Fibroblast of the aortic adventitia (primary cell): ENCODE data around the gene PDE3B. TPM values are rescaled to one million over a fixed set of nuclear protein-coding genes. Genes with fewer than 3 reads are reported as not detected.
"Not testable (repeated sequence)": the region's sequence is repeated elsewhere in the genome, so short reads cannot be mapped to it uniquely, and the experiment has no call there.

ENCODE experiments used
- DNase-seq: peaks from one replicate; pipeline ENCODE4 v3.0.0-alpha.2; 2010; ENCODE audit warnings: low read depth
- H3K4me3 ChIP-seq: 2 replicates; pipeline ENCODE4 v1.5.1; 2011; ENCODE audit warnings: low read depth, mild to moderate bottlenecking, control low read depth, low read length, moderate library complexity
- total RNA-seq: library from RNA; depleted of rRNA; stranded (reverse); fragments of >200 nt; gene quantifications from 2 replicates; pipeline ENCODE4 v1.2.3, GENCODE V29; 2012; ENCODE audit warnings: low replicate concordance
- TF ChIP-seq, protein P1 (sequence below): IDR thresholded peaks from 2 replicates; pipeline ENCODE4 v1.5.1; 2011; ENCODE audit warnings: mild to moderate bottlenecking, low read length, control low read depth, inconsistent platforms; ENCODE audit not compliant: insufficient read depth

Gene PDE3B
- total RNA-seq, 1 donor, result 2.8 TPM

DNA sequence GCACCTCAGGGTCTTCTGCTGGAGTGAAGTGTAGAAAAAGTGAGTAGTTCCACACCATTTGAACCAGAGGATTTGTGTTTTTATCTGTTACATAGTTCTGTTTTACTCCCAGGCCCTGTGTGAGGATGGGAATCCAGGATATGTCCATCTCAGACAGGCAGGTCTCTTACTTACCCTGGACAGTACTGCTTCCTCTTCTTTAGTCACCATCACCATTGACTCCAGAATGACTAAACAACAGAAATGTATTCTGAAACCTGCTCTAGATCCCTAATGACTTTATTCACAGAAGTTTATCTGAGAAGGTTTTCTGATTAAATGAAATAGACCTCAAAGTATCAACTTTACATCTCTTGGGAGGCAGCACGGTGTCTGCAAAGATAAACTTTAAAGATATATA, 214.8 kb downstream of the PDE3B start:
- DNase-seq, result no peak
- no peak overlapping the region for H3K4me3 ChIP-seq
- TF ChIP-seq, protein P1, sequence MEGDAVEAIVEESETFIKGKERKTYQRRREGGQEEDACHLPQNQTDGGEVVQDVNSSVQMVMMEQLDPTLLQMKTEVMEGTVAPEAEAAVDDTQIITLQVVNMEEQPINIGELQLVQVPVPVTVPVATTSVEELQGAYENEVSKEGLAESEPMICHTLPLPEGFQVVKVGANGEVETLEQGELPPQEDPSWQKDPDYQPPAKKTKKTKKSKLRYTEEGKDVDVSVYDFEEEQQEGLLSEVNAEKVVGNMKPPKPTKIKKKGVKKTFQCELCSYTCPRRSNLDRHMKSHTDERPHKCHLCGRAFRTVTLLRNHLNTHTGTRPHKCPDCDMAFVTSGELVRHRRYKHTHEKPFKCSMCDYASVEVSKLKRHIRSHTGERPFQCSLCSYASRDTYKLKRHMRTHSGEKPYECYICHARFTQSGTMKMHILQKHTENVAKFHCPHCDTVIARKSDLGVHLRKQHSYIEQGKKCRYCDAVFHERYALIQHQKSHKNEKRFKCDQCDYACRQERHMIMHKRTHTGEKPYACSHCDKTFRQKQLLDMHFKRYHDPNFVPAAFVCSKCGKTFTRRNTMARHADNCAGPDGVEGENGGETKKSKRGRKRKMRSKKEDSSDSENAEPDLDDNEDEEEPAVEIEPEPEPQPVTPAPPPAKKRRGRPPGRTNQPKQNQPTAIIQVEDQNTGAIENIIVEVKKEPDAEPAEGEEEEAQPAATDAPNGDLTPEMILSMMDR, result no peak

DNA sequence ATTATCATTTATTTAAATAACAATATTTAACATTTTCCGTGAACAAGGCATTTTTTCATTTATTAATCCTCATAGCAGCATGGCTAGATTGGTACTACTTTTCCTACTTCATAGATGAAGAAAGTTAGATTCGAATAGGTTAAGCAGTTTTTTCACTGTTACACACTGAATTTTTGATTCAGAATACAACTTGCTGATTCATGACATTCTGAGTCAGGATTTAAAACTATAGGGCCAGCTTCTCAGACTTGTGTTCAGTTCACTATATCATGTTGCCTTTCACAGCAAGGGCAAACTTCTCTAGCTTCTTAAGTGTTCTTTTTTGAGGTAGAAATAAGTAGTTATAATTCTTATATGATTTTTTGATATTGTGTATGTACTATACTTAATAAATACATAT, 216.9 kb downstream of the PDE3B start:
- TF ChIP-seq, protein P1, result no peak
- no peak overlapping the region for H3K4me3 ChIP-seq
- no peak for DNase-seq

DNA sequence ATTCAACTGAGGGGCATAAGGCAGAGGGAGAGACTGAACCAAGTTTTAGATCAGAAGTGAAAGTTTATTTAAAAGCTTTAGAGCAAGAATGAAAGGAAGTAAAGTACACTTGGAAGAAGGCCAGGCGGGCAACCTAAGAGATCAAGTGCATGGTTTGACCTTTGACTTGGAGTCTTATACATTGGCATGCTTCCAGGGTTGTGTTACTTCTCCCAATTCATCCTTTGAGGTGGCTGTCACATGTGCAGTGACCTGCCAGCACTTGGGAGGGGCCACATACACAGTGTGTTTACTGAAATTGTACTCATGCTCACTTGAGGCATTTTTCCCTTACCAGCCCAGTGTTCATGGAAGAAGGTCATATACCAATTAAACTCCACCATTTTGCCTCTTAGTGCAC, 218.1 kb downstream of the PDE3B start:
- TF ChIP-seq, protein P1, result no peak
- H3K4me3 ChIP-seq, result no peak overlapping the region
- no peak for DNase-seq

DNA sequence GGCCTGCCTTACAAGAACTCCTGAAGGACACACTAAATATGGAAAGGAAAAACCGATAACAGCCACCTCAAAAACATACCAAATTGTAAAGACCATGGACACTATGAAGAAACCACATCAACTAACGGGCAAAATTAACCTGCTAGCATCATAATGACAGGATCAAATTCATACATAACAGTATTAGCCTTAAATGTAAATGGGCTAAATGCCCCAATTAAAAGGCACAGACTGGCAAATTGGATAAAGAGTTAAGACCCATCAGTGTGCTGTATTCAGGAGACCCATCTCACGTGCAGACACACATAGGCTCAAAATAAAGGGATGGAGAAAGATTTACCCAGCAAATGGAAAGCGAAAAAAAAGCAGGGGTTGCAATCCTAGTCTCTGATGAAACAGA, 220.2 kb downstream of the PDE3B start:
- not testable (repeated sequence) for H3K4me3 ChIP-seq, DNase-seq

DNA sequence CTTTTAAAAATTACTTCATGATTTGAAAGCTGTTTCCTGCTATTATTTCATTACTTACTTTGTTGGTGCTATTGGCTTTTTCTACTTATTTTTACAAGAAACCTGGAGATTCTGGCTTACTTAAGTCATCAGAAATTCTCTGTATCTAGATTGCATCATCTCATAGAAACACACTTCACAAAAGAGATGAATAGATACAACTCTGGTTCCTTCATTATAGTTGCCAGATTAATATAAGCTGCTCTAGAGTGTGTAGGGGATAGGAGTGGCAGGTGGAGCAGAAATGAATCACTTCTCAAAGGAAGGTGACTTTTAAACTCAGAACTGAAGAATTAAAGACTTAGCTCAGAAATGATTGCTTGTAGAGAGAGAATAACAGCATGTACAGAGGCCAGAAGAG, 228.4 kb downstream of the PDE3B start:
- TF ChIP-seq, protein P1, result no peak
- peak; percentile 14 for DNase-seq
- H3K4me3 ChIP-seq, result no peak overlapping the region

DNA sequence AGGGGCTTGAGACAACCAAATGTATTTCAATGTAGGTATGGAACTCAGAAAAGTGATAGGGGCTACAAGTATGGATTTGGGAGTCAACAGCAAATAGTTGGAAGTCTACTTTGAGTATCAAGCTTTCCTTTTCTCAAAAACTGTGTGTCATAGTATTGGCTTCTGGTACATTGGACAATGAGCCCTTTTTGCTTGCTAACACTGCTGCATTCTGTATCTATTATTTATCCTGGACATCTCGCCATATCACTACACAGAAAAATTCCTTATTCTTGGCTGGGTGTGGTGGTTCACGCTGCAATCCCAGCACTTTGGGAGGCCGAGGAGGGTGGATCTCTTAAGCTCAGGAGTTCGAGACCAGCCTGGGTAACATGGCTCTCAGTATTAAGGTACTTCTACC, 230.0 kb downstream of the PDE3B start:
- no peak overlapping the region for H3K4me3 ChIP-seq
- TF ChIP-seq, protein P1, result no peak
- no peak for DNase-seq

DNA sequence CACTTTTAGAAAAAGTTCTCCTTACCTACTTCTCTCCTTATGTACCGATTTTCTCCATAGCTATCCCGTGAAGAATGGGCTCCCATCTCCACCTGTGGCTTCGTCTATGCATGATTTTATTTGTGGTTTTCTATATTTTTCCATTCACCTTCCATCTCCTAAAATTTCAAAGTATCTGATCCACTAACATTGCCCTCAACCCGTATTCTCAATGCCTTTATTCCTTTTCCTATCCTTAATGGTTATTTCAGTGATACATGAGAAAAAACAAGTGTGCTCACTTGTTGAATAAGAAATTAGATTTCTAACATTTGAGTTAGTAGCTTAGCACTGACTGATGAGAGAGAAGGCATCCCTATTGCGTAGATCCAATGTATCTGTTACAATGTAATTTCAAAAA, 231.6 kb downstream of the PDE3B start:
- TF ChIP-seq, protein P1, result no peak
- no peak for DNase-seq
- no peak overlapping the region for H3K4me3 ChIP-seq
